GM21360 (cell line): Measurements from ENCODE around the gene ST6GALNAC3.

Source experiments
- ATAC-seq: cut with Tn5 transposase; IDR thresholded peaks from one replicate; pipeline ENCODE4 v1.9.1; 2021; ENCODE audit warnings: mild to moderate bottlenecking, moderate library complexity; ENCODE audit not compliant: unreplicated experiment

Gene ST6GALNAC3

DNA sequence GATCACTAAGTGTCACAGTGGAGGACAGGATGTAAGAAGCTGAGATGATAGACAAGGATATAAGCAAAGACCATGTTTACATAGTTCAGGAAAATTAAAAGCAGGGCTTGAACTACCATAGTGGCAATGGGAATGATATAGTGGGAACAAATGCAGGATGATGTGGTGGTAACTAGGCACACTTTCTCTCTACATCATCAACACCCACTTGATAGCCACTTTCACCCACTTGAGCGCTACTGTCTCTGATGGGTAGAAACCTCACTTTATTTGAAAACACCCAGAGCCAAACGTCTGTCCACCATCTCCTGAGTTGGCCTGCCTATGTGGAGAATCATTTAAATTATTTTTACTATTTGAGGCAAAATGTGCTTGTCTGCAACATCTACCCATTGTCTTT lies 487.7 kb downstream of the ST6GALNAC3 start:
- ATAC-seq, result no peak

DNA sequence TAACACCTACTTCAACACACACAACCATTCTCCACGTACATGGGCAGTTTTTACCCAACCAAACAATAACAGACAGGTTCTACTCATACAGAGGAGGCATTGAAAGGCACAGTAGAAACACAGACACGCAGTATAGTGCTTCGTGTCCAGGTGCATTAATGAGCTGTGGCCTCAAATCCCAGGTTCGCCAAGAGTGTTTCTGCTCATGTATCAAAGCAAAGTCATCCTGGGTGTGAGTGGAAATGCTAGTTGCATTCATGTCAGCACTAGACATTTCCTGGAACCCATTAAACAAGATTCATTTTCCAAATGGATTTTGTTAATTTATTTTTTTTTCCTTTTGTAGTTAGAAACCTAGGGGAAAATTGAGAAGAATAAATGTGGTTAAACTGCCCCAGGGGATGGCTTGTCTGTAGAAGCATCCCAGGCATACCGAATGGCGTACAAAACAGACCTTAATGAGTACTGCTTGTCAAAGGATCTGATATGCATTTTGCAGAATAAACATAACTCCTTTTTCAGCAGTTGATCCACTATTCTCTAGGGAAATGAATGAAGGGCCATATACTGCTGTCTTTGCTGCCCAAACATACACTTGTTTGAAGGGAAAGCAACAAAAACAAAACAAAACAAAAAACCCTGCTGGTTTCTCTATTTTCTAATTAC lies 494.2 kb downstream of the ST6GALNAC3 start:
- ATAC-seq, result no peak

DNA sequence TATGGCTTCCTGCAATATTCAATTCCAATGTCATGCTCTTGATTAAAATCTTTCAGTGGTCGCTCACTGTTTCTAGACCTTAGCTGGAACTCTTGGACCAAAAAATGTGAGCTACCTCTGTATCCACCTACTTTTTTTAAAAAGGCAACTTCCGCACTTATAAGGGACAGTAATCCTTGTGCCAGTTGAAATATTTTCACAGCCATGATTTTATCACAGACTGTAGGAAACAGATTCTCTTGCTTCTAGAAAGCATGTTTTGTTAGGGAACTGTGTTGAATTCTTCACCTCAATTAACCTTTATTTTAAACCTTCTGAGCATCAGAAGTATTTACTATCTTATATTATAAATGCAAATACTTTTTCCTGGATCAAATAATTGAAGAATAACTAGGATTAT lies 496.7 kb downstream of the ST6GALNAC3 start:
- ATAC-seq, result no peak

DNA sequence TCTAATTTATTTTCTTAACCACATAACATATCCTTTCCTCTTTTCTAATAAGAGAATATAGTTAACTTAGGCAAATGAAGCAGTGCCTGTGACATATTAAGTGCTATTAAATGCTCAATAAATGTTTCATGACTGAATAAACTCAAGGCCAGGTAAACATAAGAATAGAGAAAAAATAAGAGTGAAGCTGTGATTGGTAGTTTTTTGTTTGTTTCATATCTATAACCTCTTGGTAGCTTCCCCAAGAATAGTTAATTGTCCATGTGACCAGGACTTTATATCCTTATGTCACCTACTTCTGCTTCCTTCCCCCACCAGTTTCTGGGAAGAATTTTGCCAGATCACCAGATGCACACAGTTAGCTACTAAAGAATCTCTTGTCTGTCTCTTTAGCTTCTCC lies 497.7 kb downstream of the ST6GALNAC3 start:
- no peak for ATAC-seq

DNA sequence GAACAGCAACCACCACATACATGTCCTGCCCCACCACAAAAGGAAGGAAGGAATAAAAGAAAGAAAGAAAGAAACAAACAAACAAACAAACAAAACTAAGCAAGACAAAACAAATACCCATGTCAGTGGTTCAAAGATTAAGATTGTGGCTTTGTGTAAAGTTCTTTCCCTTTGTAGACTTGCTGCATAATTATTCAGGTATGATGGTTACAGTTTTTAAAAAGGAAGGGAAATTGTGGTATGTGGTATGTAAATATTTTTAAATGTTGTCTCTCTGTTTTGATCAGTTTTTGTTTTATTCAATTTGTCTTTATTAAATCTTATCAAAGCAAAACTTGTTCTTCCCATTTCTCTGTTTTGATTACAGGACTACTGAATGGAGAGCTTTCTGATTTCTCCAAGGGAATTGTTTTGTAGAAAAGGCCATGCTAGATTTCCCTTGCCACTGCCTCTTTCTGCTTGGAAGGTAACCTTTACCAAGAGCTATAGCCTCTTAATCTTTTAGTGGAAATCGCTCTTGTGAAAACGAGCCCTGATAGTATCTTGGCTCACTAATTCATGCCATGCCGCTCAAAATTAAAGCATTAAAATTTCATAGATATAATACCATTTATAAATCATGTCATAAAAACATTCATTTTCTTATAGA lies 502.5 kb downstream of the ST6GALNAC3 start:
- no peak for ATAC-seq

DNA sequence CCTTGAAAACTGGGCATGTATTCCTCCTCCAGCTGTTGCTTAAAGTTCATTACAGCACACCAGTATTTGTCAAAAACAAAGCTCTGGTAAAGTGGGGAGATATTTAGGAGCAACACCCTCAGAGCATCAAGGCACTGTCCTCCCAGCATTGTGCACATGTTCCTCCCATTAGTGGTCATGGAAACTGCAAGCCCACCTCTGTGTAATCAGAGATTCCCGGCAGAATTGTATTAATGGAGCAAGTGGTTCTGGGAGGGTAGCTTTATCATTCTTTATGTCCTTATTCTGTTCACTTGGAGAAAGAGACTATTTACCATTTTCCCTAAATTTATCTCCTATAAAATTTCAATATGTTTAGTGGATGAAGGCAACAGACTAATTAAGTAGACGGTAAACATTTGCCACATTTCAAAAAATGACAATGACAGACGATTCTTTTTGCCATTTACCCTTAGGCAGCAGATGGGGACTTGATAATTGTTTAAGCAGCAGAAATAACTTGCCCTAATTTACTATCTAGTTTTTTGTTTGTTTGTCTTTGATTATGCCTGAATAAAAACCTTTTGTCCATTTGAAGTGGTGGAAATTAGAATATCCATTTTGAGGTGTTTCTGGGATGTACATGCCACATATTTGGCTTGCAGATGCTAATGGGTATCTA lies 503.1 kb downstream of the ST6GALNAC3 start:
- ATAC-seq, result no peak

DNA sequence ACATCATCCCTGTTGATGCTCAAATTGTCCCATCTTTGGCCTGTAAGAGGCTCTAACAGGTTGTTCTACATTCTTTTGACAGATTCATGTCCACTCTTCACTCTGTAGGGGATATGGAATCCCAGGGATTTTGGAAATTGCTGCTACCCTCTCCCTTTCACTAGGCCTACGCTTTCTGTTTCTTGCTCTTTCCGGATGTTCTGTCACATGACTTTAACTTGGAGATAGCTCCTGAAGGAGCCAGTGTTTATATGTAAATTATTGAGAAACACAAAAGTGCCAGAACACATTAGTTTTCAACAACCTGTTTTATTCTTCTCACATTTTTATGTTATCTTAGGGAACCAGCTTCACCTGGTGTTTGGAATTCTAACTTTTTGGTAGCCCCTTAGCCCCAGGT lies 505.7 kb downstream of the ST6GALNAC3 start:
- ATAC-seq, result no peak

DNA sequence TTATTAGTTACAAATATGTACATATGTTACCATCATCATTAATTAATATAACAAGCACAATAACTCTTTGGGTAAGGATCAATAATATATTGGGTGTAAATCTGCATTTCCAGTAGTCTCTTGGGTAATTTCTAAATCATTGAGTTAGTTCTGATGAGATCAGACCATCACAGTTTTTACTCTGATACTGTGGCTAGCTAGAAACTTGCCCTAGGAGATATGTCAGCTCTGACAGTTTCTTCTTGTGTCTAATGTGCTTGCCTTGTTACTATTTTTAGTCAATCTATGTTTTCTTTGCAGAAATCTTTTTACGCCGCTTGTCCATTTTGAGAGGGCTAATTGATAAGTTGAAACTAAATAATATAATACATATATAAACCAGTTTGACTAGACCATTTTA lies 507.2 kb downstream of the ST6GALNAC3 start:
- no peak for ATAC-seq

DNA sequence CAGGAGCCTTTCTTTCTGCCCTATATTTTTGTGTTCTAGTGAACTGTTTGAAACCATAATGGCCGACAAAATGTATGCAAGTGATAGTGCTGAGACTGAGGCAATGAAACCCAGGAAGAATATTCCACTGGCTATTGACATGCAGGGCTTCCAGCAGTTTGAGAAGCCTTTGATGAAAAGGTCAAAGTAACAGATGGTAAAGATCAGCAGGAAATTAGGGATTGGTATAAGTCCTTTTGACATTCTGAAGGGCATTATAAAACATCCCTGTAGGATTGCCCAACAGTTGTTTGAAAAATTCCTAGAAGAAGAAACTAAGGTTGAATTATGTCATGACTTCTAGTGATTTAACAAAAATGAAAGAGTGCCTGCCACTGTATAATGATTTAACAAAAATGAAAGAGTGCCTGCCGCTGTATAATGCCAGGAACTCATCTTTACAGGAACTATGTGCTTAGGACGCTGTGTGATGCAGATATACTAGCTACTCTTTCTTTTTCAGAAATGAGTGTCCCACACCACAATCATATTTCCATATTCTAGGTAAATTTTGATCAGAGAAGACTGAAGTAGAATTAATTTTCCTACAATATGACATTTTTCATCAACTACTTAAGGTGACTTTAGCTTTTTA lies 508.8 kb downstream of the ST6GALNAC3 start:
- ATAC-seq, result no peak

DNA sequence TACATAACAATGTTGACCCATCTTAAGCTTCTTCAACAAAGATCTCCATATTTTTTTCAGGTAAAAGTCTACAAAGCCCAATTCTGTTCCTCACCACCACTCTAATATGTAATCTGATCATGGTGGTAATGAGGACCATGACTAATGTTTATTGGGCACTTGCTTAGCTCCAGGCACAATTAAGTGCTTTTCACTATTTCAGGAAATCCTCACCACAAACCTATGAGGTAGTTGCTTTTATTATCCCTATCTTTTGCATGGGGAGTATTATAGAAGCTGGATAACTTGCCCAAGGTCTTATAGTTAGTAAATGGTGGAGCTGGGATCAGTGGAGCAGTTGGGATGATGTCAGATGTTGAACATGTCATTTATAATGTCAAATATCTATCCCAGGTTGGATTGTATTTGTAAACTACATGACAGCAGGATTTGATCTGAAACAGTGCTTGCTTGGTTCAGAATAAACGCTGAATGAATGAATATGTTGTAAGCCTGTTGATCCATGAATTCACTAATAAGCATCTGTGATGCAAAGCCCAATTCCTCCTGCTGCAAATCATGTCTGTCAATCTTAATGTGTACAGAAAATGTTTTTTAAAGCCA lies 509.4 kb downstream of the ST6GALNAC3 start:
- no peak for ATAC-seq

DNA sequence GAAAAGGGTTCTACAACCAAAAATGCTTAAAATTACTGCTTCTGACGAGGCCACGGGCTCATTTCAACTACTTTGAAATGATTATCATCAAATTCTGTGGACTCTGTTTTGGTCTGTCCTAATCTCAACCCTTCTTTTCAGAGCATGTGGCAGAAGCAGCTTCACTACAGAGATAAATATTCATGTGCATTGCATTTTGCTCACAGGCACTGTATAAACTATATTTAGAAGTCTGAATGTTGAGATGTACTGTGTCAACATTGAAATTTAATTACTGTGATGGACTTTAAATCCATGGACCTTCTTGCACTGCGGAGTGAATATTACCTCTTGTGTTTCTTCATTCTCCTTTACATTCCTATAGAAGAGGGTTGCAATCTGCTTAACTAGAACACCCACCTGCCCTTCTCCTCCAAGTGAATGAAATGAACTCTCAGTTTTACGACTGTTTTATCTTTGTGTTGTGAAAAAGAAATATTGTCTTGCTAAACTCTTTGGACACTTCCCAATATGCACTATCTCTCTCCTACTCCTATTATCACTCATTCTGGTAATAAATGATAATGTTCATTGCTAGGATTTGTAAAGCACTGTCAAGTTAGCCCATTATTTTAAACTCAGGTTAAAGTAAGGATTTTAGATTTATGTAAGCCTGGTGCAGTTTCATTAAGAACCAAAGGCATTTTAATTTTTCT lies 511.6 kb downstream of the ST6GALNAC3 start:
- ATAC-seq, result no peak

DNA sequence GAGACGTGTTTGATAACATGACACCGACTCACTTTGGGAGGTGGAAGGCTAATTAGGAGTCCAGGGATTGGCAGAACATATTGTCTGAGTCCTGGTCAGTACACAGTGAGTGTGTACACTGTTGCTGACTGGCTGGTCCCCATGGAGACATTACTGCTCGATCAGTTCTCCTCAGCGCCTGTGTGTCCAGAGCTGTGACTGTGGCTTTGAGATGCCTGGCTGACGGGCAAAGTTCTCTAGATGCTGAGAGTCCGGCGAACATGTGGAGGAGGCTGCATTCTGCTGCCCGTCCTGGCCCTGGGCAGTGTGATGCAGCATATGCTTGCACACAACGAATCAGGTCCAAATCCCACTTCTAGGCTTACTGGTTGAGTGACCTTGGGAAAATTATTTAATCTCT lies 512.7 kb downstream of the ST6GALNAC3 start:
- no peak for ATAC-seq

DNA sequence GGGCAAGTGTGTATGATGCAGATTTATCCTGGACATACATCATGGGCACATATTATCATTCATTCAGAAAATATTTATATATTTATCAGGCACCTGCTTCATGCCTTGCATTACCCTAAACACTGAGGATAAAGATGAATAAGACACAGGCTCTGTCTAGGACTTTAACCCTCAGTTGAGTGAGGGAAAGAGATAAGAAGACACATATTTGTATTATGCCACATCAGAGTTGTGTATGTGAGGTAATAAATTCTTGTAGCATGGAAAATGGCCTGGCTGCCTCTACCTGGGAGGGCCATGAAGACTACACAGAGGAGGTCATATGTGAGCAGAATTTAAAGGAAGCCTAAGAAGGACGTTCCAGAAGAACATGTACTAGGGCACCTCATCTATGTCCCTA lies 516.9 kb downstream of the ST6GALNAC3 start:
- no peak for ATAC-seq

DNA sequence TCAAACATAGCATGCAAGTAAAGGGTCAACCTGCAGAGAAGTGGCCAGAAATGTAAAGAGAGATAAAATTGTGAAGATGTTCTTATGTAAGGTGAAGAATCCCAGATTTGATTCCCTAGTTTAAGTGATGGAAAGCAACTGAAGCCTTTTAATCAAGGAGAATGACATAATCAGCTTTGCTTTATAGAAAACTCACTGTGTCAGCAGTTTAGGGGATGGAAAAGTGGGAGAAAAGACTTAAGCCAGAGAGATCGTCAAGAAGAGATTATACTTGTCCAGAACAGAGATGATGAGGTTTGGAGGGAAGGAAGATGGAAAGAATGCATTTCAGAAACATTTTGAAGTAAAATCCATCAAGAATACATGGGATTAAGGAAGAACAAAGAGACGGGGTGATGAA lies 517.4 kb downstream of the ST6GALNAC3 start:
- no peak for ATAC-seq

DNA sequence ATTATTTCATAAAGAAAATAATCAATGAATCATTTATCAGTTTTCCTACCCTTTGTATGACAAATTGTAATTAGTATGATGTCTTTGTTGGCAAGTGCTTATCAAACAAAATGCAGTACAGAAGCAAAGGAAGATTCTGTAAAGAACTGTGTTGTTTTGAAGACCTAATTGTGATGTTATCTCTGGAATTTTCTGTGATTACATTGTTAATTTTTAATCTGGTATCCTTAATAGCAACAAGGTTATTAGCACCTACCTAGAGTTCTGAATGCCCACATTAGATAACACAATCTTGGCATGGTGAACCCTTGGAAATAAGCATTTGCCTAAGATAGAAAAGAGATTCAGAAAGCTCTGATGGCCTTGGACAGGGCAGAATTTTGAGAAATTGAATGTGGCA lies 518.6 kb downstream of the ST6GALNAC3 start:
- ATAC-seq, result no peak

DNA sequence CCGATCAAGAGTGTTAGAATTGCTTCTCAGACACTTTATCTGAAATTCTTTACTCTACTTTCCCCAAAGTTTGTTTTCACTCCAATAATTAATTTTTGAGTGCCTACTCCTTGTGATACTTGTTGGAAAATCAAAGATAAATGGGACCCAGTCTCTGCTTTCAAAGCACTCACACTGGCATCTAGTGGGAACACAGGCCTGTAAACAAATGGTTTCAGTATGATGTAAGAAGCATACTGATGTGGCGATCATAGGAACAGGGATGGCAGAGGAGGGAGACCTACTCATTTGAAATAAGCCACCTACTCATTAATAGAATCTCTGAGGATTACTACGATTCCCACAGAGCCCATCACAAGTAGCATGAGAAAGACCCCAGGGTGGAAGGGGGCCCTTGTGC lies 519.1 kb downstream of the ST6GALNAC3 start:
- ATAC-seq, result no peak

DNA sequence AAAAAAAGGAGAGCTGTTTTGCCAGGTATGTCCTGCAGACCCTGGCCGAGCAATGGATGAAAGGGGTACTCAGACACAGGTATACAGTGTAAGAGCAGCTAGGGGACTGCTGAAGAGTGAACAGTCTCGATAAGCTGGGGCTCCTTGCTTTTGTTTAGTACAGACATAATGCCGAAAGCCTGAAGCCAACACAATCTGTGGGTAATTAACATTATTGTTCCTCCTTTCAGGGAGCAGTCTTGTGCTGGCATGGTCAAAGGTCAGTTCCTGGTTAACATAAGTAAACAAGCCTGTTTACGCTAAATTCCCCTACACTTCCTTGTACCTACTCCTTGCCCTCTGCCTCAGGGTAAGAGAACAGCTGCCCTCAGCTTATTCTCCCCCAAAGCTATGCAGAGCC lies 520.5 kb downstream of the ST6GALNAC3 start:
- ATAC-seq, result no peak

DNA sequence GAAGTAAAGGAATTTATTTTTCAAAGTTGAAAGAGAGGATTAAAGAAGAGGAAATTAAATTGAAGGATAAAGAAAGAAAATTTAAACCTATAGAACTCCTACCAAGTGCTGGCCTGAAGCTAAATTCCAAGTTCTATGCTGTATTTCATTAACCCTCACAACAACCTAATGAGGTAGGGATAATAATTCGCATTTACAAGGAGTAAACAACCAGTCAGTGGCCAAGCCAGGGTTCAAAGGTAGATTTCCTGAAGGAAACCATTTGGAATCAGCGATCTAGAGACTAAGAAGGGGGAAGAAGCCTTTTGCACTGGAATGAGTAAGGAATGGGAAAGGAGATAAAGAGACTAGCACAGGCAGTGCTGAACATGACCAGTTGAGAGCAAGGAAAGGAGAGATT lies 526.9 kb downstream of the ST6GALNAC3 start:
- ATAC-seq, result no peak

DNA sequence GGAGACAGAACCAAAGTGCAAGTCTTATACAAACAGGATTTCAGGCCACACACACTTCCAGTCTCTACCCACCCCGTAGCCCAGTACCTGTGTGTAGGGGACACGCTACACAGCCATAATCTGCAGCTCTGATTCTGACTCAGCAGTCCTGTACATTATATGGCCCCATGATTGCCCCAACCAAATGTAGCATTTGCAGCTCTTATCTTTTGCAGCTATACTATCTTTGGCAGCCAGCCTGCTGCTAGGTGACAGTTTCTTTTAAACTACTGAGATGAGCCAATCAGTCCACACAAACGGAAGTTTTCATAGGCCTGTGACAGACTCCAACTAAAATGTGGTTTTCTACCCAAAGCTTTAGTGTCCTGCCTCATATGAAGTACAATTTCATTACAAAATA lies 533.2 kb downstream of the ST6GALNAC3 start:
- no peak for ATAC-seq

DNA sequence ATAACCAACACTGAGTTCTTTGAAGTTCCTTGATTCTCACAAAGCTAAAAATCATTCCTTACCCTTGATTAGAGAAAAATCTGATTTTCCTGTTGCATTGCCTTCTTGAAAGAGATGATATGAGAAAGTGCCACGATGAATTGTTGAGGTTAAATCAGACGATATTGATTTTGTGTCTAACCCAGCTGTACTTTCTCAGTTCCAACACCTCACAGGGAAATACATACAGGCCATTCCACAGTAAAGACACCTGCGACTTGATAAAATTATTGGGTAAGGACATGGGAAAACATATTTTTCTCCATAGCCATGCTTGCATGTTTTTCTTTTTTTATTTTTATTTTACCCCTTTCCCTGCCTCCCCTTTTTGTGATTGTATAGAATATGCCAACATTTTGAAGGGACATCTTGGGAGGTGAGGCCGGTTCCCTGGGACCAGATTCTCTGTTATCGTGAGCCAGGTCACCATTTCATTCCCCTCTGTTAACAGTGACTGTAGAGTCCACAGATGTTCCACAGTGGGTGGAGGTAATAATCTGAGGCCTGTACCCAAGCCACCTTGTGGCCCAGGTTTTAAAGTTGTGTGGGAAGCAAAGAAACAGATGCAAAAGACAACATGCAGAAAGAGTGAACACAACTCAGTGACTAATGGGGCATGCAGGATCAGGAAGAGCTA lies 537.4 kb downstream of the ST6GALNAC3 start:
- ATAC-seq, result no peak
